Breast epithelium (tissue), 3 donors: ENCODE results near the gene GGT5.

Source experiments
- CTCF ChIP-seq, 3 donors: fragments of 450-650 bp; IDR thresholded peaks; one replicate each; pipeline ENCODE4 v1.5.1; 2016 to 2017; ENCODE audit warnings: antibody characterized with exemption in 3 of 3, mild to moderate bottlenecking in 3 of 3, moderate library complexity in 3 of 3
- POLR2A ChIP-seq: fragments of 450-650 bp; IDR thresholded peaks from one replicate; pipeline ENCODE4 v1.6.1; 2016; ENCODE audit warnings: antibody characterized with exemption, mild to moderate bottlenecking, moderate library complexity
- POLR2AphosphoS5 ChIP-seq, 3 donors: sonication (generic); formaldehyde crosslinking; IDR thresholded peaks; one replicate each; pipeline ENCODE4 v1.6.1; 2017; ENCODE audit warnings: antibody characterized with exemption in 3 of 3

GRCh38 chr22:24191893-24192292 lies 53.0 kb downstream of the GGT5 start:
- no peak for TF ChIP-seq CTCF (IDR thresholded peaks at IDR 0.05)
- no peak for TF ChIP-seq POLR2A
- TF ChIP-seq POLR2AphosphoS5 (IDR thresholded peaks at IDR 0.05), result no peak
